Activated naive CD8-positive, alpha-beta T cell (primary cell): ENCODE measurements around the gene TBC1D1.

Source experiments
- H3K27ac Mint-ChIP-seq: one replicate; pipeline ENCODE4 v1.8.0; 2021; ENCODE audit warnings: mixed read lengths
- H3K27me3 Mint-ChIP-seq: one replicate; pipeline ENCODE4 v1.8.0; 2021; ENCODE audit warnings: mixed read lengths
- H3K36me3 Mint-ChIP-seq: one replicate; pipeline ENCODE4 v1.8.0; 2021; ENCODE audit warnings: mixed read lengths
- H3K4me1 Mint-ChIP-seq: one replicate; pipeline ENCODE4 v1.8.0; 2021; ENCODE audit warnings: low read depth, mixed read lengths
- H3K4me3 Mint-ChIP-seq: one replicate; pipeline ENCODE4 v1.8.0; 2021; ENCODE audit warnings: mild to moderate bottlenecking, mixed read lengths
- H3K9me3 Mint-ChIP-seq: one replicate; pipeline ENCODE4 v1.8.0; 2021; ENCODE audit warnings: low read depth, mixed read lengths

TBC1D1 gene

GRCh38 chr4:38145741-38146140 is 254.9 kb downstream of the TBC1D1 start:
- H3K9me3 Mint-ChIP-seq: no peaks in the 10 kb centered on the region
- peaks cover 2% of the 10 kb centered on the region for H3K4me1 Mint-ChIP-seq
- H3K4me3 Mint-ChIP-seq: no peak overlapping the region
- H3K27me3 Mint-ChIP-seq: no peaks in the 10 kb centered on the region
- peaks cover 13% of the 10 kb centered on the region for H3K36me3 Mint-ChIP-seq
- no peak overlapping the region for H3K27ac Mint-ChIP-seq

GRCh38 chr4:38146383-38146782 is 255.5 kb downstream of the TBC1D1 start:
- no peaks in the 10 kb centered on the region for H3K9me3 Mint-ChIP-seq
- no peak overlapping the region for H3K4me3 Mint-ChIP-seq
- H3K4me1 Mint-ChIP-seq: peaks cover 2% of the 10 kb centered on the region
- no peaks in the 10 kb centered on the region for H3K27me3 Mint-ChIP-seq
- H3K27ac Mint-ChIP-seq: no peak overlapping the region
- H3K36me3 Mint-ChIP-seq: peaks cover 13% of the 10 kb centered on the region

GRCh38 chr4:38149472-38149996 is 258.6 kb downstream of the TBC1D1 start:
- H3K36me3 Mint-ChIP-seq: peaks cover 7% of the 10 kb centered on the region
- no peaks in the 10 kb centered on the region for H3K9me3 Mint-ChIP-seq
- H3K4me1 Mint-ChIP-seq: peaks cover 16% of the 10 kb centered on the region
- no peak overlapping the region for H3K4me3 Mint-ChIP-seq
- H3K27me3 Mint-ChIP-seq: no peaks in the 10 kb centered on the region
- H3K27ac Mint-ChIP-seq: no peak overlapping the region

- Mint-ChIP-seq H3K27me3 (no peaks in the 10 kb centered on the region), H3K36me3 (peaks cover 7% of the 10 kb centered on the region), H3K4me3 (no peak overlapping the region), H3K27ac (no peak overlapping the region), H3K4me1 (peaks cover 22% of the 10 kb centered on the region), H3K9me3 (no peaks in the 10 kb centered on the region)
Measured at GRCh38 chr4:38149997-38150671, 259.2 kb downstream of the TBC1D1 start.

GRCh38 chr4:38150766-38151165 is 259.9 kb downstream of the TBC1D1 start:
- no peaks in the 10 kb centered on the region for H3K27me3 Mint-ChIP-seq
- H3K27ac Mint-ChIP-seq: no peak overlapping the region
- no peak overlapping the region for H3K4me3 Mint-ChIP-seq
- peaks cover 27% of the 10 kb centered on the region for H3K4me1 Mint-ChIP-seq
- H3K9me3 Mint-ChIP-seq: no peaks in the 10 kb centered on the region
- H3K36me3 Mint-ChIP-seq: peaks cover 7% of the 10 kb centered on the region

- no peaks in the 10 kb centered on the region for H3K27me3 Mint-ChIP-seq
- H3K27ac Mint-ChIP-seq: no peak overlapping the region
- H3K4me1 Mint-ChIP-seq: peaks cover 31% of the 10 kb centered on the region
- no peak overlapping the region for H3K4me3 Mint-ChIP-seq
- no peaks in the 10 kb centered on the region for H3K9me3 Mint-ChIP-seq
- H3K36me3 Mint-ChIP-seq: peaks cover 7% of the 10 kb centered on the region
Measured at GRCh38 chr4:38151873-38152272, 261.0 kb downstream of the TBC1D1 start.

- H3K4me1 Mint-ChIP-seq: peaks cover 31% of the 10 kb centered on the region
- no peak overlapping the region for H3K4me3 Mint-ChIP-seq
- H3K36me3 Mint-ChIP-seq: peaks cover 4% of the 10 kb centered on the region
- no peak overlapping the region for H3K27ac Mint-ChIP-seq
- no peaks in the 10 kb centered on the region for H3K9me3 Mint-ChIP-seq
- no peaks in the 10 kb centered on the region for H3K27me3 Mint-ChIP-seq
Measured at GRCh38 chr4:38152305-38152704, 261.4 kb downstream of the TBC1D1 start.

GRCh38 chr4:38152721-38153386 is 262.0 kb downstream of the TBC1D1 start:
- no peaks in the 10 kb centered on the region for H3K9me3 Mint-ChIP-seq
- no peak overlapping the region for H3K4me3 Mint-ChIP-seq
- no peak overlapping the region for H3K27ac Mint-ChIP-seq
- H3K36me3 Mint-ChIP-seq: peaks cover 2% of the 10 kb centered on the region
- no peaks in the 10 kb centered on the region for H3K27me3 Mint-ChIP-seq
- H3K4me1 Mint-ChIP-seq: peaks cover 31% of the 10 kb centered on the region

- H3K36me3 Mint-ChIP-seq: no peaks in the 10 kb centered on the region
- H3K9me3 Mint-ChIP-seq: no peaks in the 10 kb centered on the region
- H3K4me1 Mint-ChIP-seq: peaks cover 31% of the 10 kb centered on the region
- no peak overlapping the region for H3K27ac Mint-ChIP-seq
- H3K27me3 Mint-ChIP-seq: no peaks in the 10 kb centered on the region
- no peak overlapping the region for H3K4me3 Mint-ChIP-seq
Measured at GRCh38 chr4:38153387-38153760, 262.5 kb downstream of the TBC1D1 start.

GRCh38 chr4:38154252-38154651 is 263.4 kb downstream of the TBC1D1 start:
- H3K9me3 Mint-ChIP-seq: no peaks in the 10 kb centered on the region
- no peak overlapping the region for H3K4me3 Mint-ChIP-seq
- no peaks in the 10 kb centered on the region for H3K27me3 Mint-ChIP-seq
- peaks cover 32% of the 10 kb centered on the region for H3K4me1 Mint-ChIP-seq
- H3K36me3 Mint-ChIP-seq: no peaks in the 10 kb centered on the region
- H3K27ac Mint-ChIP-seq: no peak overlapping the region

- Mint-ChIP-seq H3K4me3 (peak overlapping the region; percentile 15), H3K9me3 (no peaks in the 10 kb centered on the region), H3K27me3 (no peaks in the 10 kb centered on the region), H3K4me1 (peaks cover 37% of the 10 kb centered on the region), H3K36me3 (no peaks in the 10 kb centered on the region), H3K27ac (peak overlapping the region; percentile 29)
Measured at GRCh38 chr4:38154681-38155588, 264.1 kb downstream of the TBC1D1 start.

GRCh38 chr4:38155589-38156294 is 264.9 kb downstream of the TBC1D1 start:
- H3K4me3 Mint-ChIP-seq: peak overlapping the region; percentile 17
- no peaks in the 10 kb centered on the region for H3K9me3 Mint-ChIP-seq
- H3K4me1 Mint-ChIP-seq: peaks cover 41% of the 10 kb centered on the region
- H3K27ac Mint-ChIP-seq: no peak overlapping the region
- H3K36me3 Mint-ChIP-seq: no peaks in the 10 kb centered on the region
- H3K27me3 Mint-ChIP-seq: no peaks in the 10 kb centered on the region

GRCh38 chr4:38157592-38157991 is 266.7 kb downstream of the TBC1D1 start:
- no peaks in the 10 kb centered on the region for H3K36me3 Mint-ChIP-seq
- peak overlapping the region; percentile 24 for H3K27ac Mint-ChIP-seq
- peaks cover 59% of the 10 kb centered on the region for H3K4me1 Mint-ChIP-seq
- no peaks in the 10 kb centered on the region for H3K27me3 Mint-ChIP-seq
- no peaks in the 10 kb centered on the region for H3K9me3 Mint-ChIP-seq
- no peak overlapping the region for H3K4me3 Mint-ChIP-seq

GRCh38 chr4:38160487-38161207 is 269.8 kb downstream of the TBC1D1 start:
- peak overlapping the region; percentile 56 for H3K4me3 Mint-ChIP-seq
- peaks cover 6% of the 10 kb centered on the region for H3K36me3 Mint-ChIP-seq
- H3K27ac Mint-ChIP-seq: peak overlapping the region; percentile 92
- peaks cover 60% of the 10 kb centered on the region for H3K4me1 Mint-ChIP-seq
- H3K9me3 Mint-ChIP-seq: peaks cover 3% of the 10 kb centered on the region
- no peaks in the 10 kb centered on the region for H3K27me3 Mint-ChIP-seq
